ENCODE data around the gene POLR1E.

POLR1E gene

GRCh38 chr9:37486616-37487548 lies 1.1 kb downstream of the POLR1E start:
- TF ChIP-seq CTCF (IDR thresholded peaks at IDR 0.05) = no peak

GRCh38 chr9:37491939-37492338 lies 6.2 kb downstream of the POLR1E start:
- no peak for TF ChIP-seq CTCF (IDR thresholded peaks at IDR 0.05)

- TF ChIP-seq CTCF (IDR thresholded peaks at IDR 0.05) = no peak
These were observed 9.8 kb downstream of the POLR1E start for GRCh38 chr9:37495571-37495970.

GRCh38 chr9:37496020-37496419 lies 10.3 kb downstream of the POLR1E start:
- no peak for TF ChIP-seq CTCF (IDR thresholded peaks at IDR 0.05)

GRCh38 chr9:37497320-37497719 lies 11.6 kb downstream of the POLR1E start:
- no peak for TF ChIP-seq CTCF (IDR thresholded peaks at IDR 0.05)

GRCh38 chr9:37498457-37498856 lies 12.7 kb downstream of the POLR1E start:
- no peak for TF ChIP-seq CTCF (IDR thresholded peaks at IDR 0.05)

- TF ChIP-seq CTCF (IDR thresholded peaks at IDR 0.05) = no peak
These were observed 13.5 kb downstream of the POLR1E start for GRCh38 chr9:37499297-37499696.

Measured in LNCAP (cell line).